HEK293 (cell line): ENCODE data around the gene PLD6.

Experiments
- CTCF ChIA-PET: fragments of 350-600 bp; formaldehyde crosslinking; extraction: SDS; loops from one replicate; lab custom pipeline; 2021; ENCODE audit warnings: antibody characterized with exemption; lab: Yijun Ruan, JAX
- POLR2A ChIA-PET: fragments of 300-600 bp; formaldehyde crosslinking; extraction: SDS; loops from one replicate; lab custom pipeline; 2020; ENCODE audit warnings: antibody characterized with exemption, inconsistent platforms; lab: Yijun Ruan, JAX
- H3K27ac ChIP-seq: fragments of 200-500 bp; sonication (Bioruptor generic); 2 replicates; pipeline ENCODE4 v1.5.1; 2014; ENCODE audit warnings: low read depth, low read length, control low read depth, inconsistent platforms; ENCODE audit errors: extremely low read depth
- H3K36me3 ChIP-seq, 2 experiments: fragments of 200-500 bp in 1 of 2; sonication (Bioruptor generic) in 1 of 2; 1 replicate in 1 of 2; 2 replicates in 1 of 2; pipeline ENCODE4 v1.5.1; 2014 to 2017; ENCODE audit warnings: inconsistent platforms in 2 of 2, low read length in 2 of 2; ENCODE audit not compliant: control insufficient read depth in 2 of 2, insufficient read depth in 1 of 2
- H3K4me1 ChIP-seq: fragments of 200-500 bp; sonication (Bioruptor generic); 2 replicates; pipeline ENCODE4 v1.5.1; 2014; ENCODE audit warnings: mild to moderate bottlenecking, low read length, inconsistent platforms; ENCODE audit not compliant: control insufficient read depth, insufficient read depth
- H3K4me3 ChIP-seq: 2 replicates; pipeline ENCODE4 v1.5.1; 2011; ENCODE audit warnings: low read depth, mild to moderate bottlenecking, control low read depth, low read length, moderate library complexity
- H3K9me3 ChIP-seq: fragments of 200-500 bp; sonication (Bioruptor generic); 2 replicates; pipeline ENCODE4 v1.5.1; 2014; ENCODE audit warnings: low read depth, low read length, inconsistent platforms; ENCODE audit not compliant: control insufficient read depth, insufficient read depth
- HOXD13 ChIP-seq: sonication (generic); formaldehyde crosslinking; IDR thresholded peaks from 2 replicates; pipeline ENCODE4 v1.8.0; 2022; ENCODE audit warnings: missing genetic modification reagents, borderline replicate concordance
- SP2 ChIP-seq: fragments of 450-650 bp; formaldehyde crosslinking; IDR thresholded peaks from 2 replicates; pipeline ENCODE4 v1.5.1; 2016; ENCODE audit warnings: missing biosample characterization, missing genetic modification characterization
- ZBTB48 ChIP-seq: fragments of 450-650 bp; formaldehyde crosslinking; IDR thresholded peaks from 2 replicates; pipeline ENCODE4 v1.5.1; 2016; ENCODE audit warnings: missing biosample characterization, missing genetic modification characterization
- ZBTB8A ChIP-seq: fragments of 450-650 bp; formaldehyde crosslinking; IDR thresholded peaks from 2 replicates; pipeline ENCODE4 v1.5.1; 2016; ENCODE audit warnings: missing biosample characterization, missing genetic modification characterization
- ZFP37 ChIP-seq: fragments of 450-650 bp; formaldehyde crosslinking; IDR thresholded peaks from 2 replicates; pipeline ENCODE4 v1.5.1; 2016; ENCODE audit warnings: missing biosample characterization, missing genetic modification characterization
- ZNF133 ChIP-seq: fragments of 450-650 bp; formaldehyde crosslinking; IDR thresholded peaks from 2 replicates; pipeline ENCODE4 v1.5.1; 2016; ENCODE audit warnings: missing biosample characterization, missing genetic modification characterization
- ZNF174 ChIP-seq: fragments of 450-650 bp; formaldehyde crosslinking; IDR thresholded peaks from 2 replicates; pipeline ENCODE4 v1.5.0; 2017; ENCODE audit warnings: missing biosample characterization, mild to moderate bottlenecking, missing genetic modification characterization
- ZNF239 ChIP-seq: fragments of 450-650 bp; formaldehyde crosslinking; IDR thresholded peaks from 2 replicates; pipeline ENCODE4 v1.5.1; 2016; ENCODE audit warnings: missing biosample characterization, missing genetic modification characterization
- ZNF354C ChIP-seq: fragments of 450-650 bp; formaldehyde crosslinking; IDR thresholded peaks from 2 replicates; pipeline ENCODE4 v1.5.1; 2016; ENCODE audit warnings: missing biosample characterization, missing genetic modification characterization, low read depth, borderline replicate concordance
- ZNF473 ChIP-seq: fragments of 450-650 bp; formaldehyde crosslinking; IDR thresholded peaks from 2 replicates; pipeline ENCODE4 v1.5.1; 2017; ENCODE audit warnings: missing biosample characterization, missing genetic modification characterization
- ZNF677 ChIP-seq: fragments of 450-650 bp; IDR thresholded peaks from 2 replicates; pipeline ENCODE4 v1.5.0; 2018; ENCODE audit warnings: missing biosample characterization, mild to moderate bottlenecking, missing genetic modification characterization, moderate library complexity
- ZNF776 ChIP-seq: fragments of 450-650 bp; formaldehyde crosslinking; IDR thresholded peaks from 2 replicates; pipeline ENCODE4 v1.5.0; 2017; ENCODE audit warnings: missing biosample characterization, missing genetic modification characterization, borderline replicate concordance
- ZNF777 ChIP-seq: fragments of 450-650 bp; formaldehyde crosslinking; IDR thresholded peaks from 2 replicates; pipeline ENCODE4 v1.5.1; 2017; ENCODE audit warnings: missing biosample characterization, missing genetic modification characterization, borderline replicate concordance
- ZSCAN30 ChIP-seq: fragments of 450-650 bp; IDR thresholded peaks from 2 replicates; pipeline ENCODE4 v1.5.1; 2018; ENCODE audit warnings: missing biosample characterization, mild to moderate bottlenecking, missing genetic modification characterization, moderate library complexity
- ZXDB ChIP-seq: fragments of 450-650 bp; formaldehyde crosslinking; IDR thresholded peaks from 2 replicates; pipeline ENCODE4 v1.5.1; 2016; ENCODE audit warnings: missing biosample characterization, missing genetic modification characterization
- TF ChIP-seq, protein P1 (sequence below): fragments of 450-650 bp; formaldehyde crosslinking; IDR thresholded peaks from 2 replicates; pipeline ENCODE4 v1.5.1; 2016; ENCODE audit warnings: missing biosample characterization, missing genetic modification characterization
- TF ChIP-seq, protein P2 (sequence below): fragments of 450-650 bp; formaldehyde crosslinking; conservative IDR thresholded peaks from 2 replicates; pipeline ENCODE4 v1.5.1; 2016; ENCODE audit warnings: low read depth, missing biosample characterization, missing genetic modification characterization
- TF ChIP-seq, protein P3 (sequence below): fragments of 450-650 bp; formaldehyde crosslinking; IDR thresholded peaks from 2 replicates; pipeline ENCODE4 v1.5.1; 2017; ENCODE audit warnings: missing biosample characterization, mild to moderate bottlenecking, missing genetic modification characterization, moderate library complexity

Gene PLD6

DNA sequence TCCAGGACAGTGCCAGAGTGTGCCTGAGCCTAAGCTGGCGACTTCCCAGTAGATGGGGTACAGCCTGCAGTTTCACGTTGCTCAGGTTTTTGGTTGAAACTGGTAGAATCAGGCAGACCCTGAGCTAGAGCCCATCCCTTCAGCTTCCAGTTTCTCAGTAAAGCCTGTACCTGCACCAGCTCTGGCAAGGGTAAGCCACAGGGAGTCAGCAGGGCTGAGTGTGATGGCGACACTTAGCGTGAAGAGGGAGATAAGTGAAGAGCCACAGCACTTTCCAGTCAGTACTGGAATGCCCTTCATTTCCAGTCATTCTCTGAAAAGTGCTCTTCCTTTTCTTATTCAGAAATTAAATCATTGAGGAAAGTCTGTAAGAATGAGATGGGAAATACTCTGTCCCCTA is 22.4 kb downstream of the PLD6 start:
- Histone ChIP-seq H3K4me1 (no peaks in the 10 kb centered on the region), H3K9me3 (no peaks in the 10 kb centered on the region), H3K4me3 (no peak overlapping the region), H3K36me3 (peaks cover 11 to 92% of the 10 kb centered on the region in 2 experiments), H3K27ac (no peak overlapping the region)
- ChIA-PET CTCF (interaction anchor here (0.5 kb wide), 1 partner anchor 193 kb away, joined by 3 read pairs; no protein-coding TSS in a partner anchor), POLR2A (interaction anchor here (0.6 to 0.8 kb wide), 2 partner anchors 8 to 15 kb away, joined by 3 read pairs; no protein-coding TSS in a partner anchor)
- TF ChIP-seq ZXDB (tag by site-specific recombination) (no peak), ZFP37 (tag by site-specific recombination) (no peak), ZNF354C (tag by site-specific recombination) (no peak), ZBTB48 (tag by site-specific recombination) (no peak), SP2 (tag by site-specific recombination) (no peak), ZNF239 (tag by site-specific recombination) (no peak), ZNF174 (no peak), ZSCAN30 (tag by site-specific recombination) (no peak)
- TF ChIP-seq, protein P1, sequence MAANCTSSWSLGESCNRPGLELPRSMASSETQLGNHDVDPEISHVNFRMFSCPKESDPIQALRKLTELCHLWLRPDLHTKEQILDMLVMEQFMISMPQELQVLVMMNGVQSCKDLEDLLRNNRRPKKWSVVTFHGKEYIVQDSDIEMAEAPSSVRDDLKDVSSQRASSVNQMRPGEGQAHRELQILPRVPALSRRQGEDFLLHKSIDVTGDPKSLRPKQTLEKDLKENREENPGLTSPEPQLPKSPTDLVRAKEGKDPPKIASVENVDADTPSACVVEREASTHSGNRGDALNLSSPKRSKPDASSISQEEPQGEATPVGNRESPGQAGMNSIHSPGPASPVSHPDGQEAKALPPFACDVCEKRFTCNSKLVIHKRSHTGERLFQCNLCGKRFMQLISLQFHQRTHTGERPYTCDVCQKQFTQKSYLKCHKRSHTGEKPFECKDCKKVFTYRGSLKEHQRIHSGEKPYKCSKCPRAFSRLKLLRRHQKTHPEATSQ (tag by site-specific recombination): no peak
- TF ChIP-seq, protein P2, sequence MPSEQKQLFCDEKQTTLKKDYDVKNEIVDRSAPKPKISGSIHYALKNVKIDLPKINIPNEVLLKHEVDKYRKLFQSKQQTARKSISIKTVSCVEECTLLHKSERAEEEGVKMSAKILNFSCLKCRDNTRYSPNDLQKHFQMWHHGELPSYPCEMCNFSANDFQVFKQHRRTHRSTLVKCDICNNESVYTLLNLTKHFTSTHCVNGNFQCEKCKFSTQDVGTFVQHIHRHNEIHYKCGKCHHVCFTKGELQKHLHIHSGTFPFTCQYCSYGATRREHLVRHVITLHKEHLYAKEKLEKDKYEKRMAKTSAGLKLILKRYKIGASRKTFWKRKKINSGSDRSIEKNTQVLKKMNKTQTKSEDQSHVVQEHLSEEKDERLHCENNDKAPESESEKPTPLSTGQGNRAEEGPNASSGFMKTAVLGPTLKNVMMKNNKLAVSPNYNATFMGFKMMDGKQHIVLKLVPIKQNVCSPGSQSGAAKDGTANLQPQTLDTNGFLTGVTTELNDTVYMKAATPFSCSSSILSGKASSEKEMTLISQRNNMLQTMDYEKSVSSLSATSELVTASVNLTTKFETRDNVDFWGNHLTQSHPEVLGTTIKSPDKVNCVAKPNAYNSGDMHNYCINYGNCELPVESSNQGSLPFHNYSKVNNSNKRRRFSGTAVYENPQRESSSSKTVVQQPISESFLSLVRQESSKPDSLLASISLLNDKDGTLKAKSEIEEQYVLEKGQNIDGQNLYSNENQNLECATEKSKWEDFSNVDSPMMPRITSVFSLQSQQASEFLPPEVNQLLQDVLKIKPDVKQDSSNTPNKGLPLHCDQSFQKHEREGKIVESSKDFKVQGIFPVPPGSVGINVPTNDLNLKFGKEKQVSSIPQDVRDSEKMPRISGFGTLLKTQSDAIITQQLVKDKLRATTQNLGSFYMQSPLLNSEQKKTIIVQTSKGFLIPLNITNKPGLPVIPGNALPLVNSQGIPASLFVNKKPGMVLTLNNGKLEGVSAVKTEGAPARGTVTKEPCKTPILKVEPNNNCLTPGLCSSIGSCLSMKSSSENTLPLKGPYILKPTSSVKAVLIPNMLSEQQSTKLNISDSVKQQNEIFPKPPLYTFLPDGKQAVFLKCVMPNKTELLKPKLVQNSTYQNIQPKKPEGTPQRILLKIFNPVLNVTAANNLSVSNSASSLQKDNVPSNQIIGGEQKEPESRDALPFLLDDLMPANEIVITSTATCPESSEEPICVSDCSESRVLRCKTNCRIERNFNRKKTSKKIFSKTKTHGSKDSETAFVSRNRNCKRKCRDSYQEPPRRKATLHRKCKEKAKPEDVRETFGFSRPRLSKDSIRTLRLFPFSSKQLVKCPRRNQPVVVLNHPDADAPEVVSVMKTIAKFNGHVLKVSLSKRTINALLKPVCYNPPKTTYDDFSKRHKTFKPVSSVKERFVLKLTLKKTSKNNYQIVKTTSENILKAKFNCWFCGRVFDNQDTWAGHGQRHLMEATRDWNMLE (tag by site-specific recombination): no peak

DNA sequence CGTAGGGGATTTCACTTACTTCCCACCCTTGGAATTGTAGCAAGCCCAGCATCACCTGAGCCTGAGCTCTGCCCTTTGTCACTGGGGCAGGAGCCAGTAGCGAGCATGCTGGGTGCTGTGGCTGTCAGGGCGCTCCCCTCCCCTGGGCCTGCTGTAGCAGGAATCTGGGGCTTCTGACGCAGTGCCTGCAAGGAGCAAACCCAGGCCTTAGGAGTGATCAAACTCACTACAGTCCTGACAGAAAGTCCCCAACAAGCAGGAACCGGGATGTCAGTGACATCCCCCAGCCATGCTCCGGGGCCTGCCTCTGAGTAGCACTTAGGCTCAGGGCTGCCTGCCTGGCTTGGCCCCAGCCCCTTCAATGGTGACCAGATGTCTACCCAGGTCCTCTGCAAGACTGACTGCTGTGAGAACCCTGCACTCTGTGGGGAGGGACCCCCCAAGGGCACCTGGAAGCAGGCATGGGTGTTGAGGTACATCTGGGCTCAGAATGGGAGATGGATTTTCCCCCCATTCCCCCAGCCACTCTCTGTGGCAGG is 23.5 kb downstream of the PLD6 start:
- CTCF ChIA-PET: interaction anchor here (0.5 to 0.6 kb wide), 2 partner anchors 18 to 263 kb away, joined by 4 read pairs; no protein-coding TSS in a partner anchor
- no peak overlapping the region for H3K4me3 ChIP-seq
- TF ChIP-seq ZNF776 (tag by site-specific recombination): no peak
- TF ChIP-seq, protein P2 (tag by site-specific recombination): no peak
- no peak for TF ChIP-seq ZBTB8A
- no peak for TF ChIP-seq HOXD13 (CRISPR knock-in tag)
- no peak for TF ChIP-seq ZNF473 (tag by site-specific recombination)
- TF ChIP-seq ZNF133 (tag by site-specific recombination): no peak
- TF ChIP-seq, protein P3, sequence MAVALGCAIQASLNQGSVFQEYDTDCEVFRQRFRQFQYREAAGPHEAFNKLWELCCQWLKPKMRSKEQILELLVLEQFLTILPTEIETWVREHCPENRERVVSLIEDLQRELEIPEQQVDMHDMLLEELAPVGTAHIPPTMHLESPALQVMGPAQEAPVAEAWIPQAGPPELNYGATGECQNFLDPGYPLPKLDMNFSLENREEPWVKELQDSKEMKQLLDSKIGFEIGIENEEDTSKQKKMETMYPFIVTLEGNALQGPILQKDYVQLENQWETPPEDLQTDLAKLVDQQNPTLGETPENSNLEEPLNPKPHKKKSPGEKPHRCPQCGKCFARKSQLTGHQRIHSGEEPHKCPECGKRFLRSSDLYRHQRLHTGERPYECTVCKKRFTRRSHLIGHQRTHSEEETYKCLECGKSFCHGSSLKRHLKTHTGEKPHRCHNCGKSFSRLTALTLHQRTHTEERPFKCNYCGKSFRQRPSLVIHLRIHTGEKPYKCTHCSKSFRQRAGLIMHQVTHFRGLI (tag by site-specific recombination): no peak
- no peak for TF ChIP-seq ZXDB (tag by site-specific recombination)
- no peak for TF ChIP-seq ZNF777
- TF ChIP-seq ZNF677: no peak
- TF ChIP-seq, protein P1 (tag by site-specific recombination): no peak

More for the DNA sequence above, 23.5 kb downstream of the PLD6 start:
- Histone ChIP-seq H3K9me3 (no peaks in the 10 kb centered on the region), H3K4me1 (no peaks in the 10 kb centered on the region), H3K36me3 (peaks cover 16 to 93% of the 10 kb centered on the region in 2 experiments), H3K27ac (no peak overlapping the region)
- POLR2A ChIA-PET: no interaction called here
